PFSK-1 (cell line): ENCODE results near the gene RABGAP1.

Experiments
- POLR2AphosphoS5 ChIP-seq: IDR thresholded peaks from 2 replicates; pipeline ENCODE4 v1.6.1; 2012; ENCODE audit warnings: low read depth, mild to moderate bottlenecking, control low read depth, low read length, moderate library complexity
- SIN3A ChIP-seq: IDR thresholded peaks from 2 replicates; pipeline ENCODE4 v1.6.1; 2012; ENCODE audit warnings: mild to moderate bottlenecking, low read length, moderate library complexity, borderline replicate concordance; ENCODE audit not compliant: insufficient read depth

DNA sequence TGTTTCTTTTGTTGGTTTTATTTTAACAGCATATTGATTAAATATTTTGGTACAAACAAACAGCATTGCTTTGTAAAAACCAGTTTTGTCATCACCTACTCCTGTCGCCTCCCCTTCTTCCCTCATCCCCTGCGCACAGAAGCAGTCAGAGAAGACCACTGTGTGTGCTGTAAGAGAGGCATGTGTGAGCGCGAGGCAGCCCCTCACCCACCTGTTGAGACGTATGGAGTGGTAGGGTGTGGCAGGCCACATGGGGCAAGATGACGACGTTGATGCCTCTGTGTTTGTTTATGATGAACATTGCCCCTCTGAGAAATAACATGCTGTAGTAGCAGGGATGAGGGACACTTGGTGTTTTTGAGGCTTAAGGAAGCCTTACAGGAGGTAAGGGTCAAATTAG is 164.0 kb downstream of the RABGAP1 start:
- no peak for TF ChIP-seq SIN3A
- TF ChIP-seq POLR2AphosphoS5: no peak
